H1 (cell line): Measurements from ENCODE around the gene MRFAP1. TPM values are rescaled to one million over a fixed set of nuclear protein-coding genes. Genes with fewer than 3 reads are reported as not detected.
"Not testable (repeated sequence)": the region's sequence is repeated elsewhere in the genome, so short reads cannot be mapped to it uniquely, and the experiment has no call there.

Experiments
- CTCF ChIA-PET: fragments of 300-600 bp; sonication (Branson Sonifier 250); formaldehyde crosslinking; loops from one replicate; lab custom pipeline; 2021; ENCODE audit not compliant: partially characterized antibody; lab: Charles Lee
- POLR2A ChIA-PET: fragments of 300-600 bp; sonication (Branson Sonifier 250); formaldehyde crosslinking; loops from one replicate; lab custom pipeline; 2021; ENCODE audit warnings: inconsistent platforms; ENCODE audit not compliant: partially characterized antibody; lab: Charles Lee
- DNase-seq, 2 experiments: peaks; one replicate each; pipeline versions ENCODE4 v3.0.0 to v3.0.0-alpha.2; 2010 to 2022; ENCODE audit warnings: low spot score in 2 of 2, low read depth in 1 of 2, mixed read lengths in 1 of 2
- FAIRE-seq: peaks from 2 replicates; lab custom pipeline; 2011; peaks lifted over from hg19 to GRCh38; lab: Jason Lieb, UNC
- H2AFZ ChIP-seq: 2 replicates; pipeline ENCODE4 v1.8.1; 2012; ENCODE audit warnings: low read length, inconsistent platforms
- H2AK5ac ChIP-seq: 2 replicates; pipeline ENCODE4 v1.6.1; 2013; ENCODE audit warnings: low read depth, low read length
- H2BK120ac ChIP-seq: replicated peaks from 2 replicates; pipeline ENCODE3; 2013; ENCODE audit warnings: low read depth, low read length, inconsistent platforms
- H2BK12ac ChIP-seq: 2 replicates; pipeline ENCODE4 v1.6.1; 2013; ENCODE audit warnings: low read depth, low read length
- H2BK15ac ChIP-seq: 2 replicates; pipeline ENCODE4 v1.6.1; 2013; ENCODE audit warnings: low read length
- H2BK20ac ChIP-seq: 2 replicates; pipeline ENCODE4 v1.6.1; 2013; ENCODE audit warnings: low read length
- H2BK5ac ChIP-seq: 2 replicates; pipeline ENCODE4 v1.6.1; 2013; ENCODE audit warnings: low read depth, low read length
- H3K14ac ChIP-seq: 2 replicates; pipeline ENCODE4 v1.6.1; 2013; ENCODE audit warnings: inconsistent platforms; ENCODE audit not compliant: insufficient read length
- H3K18ac ChIP-seq: 2 replicates; pipeline ENCODE4 v1.6.1; 2013; ENCODE audit warnings: low read length; ENCODE audit errors: extremely low read depth
- H3K23ac ChIP-seq: 2 replicates; pipeline ENCODE4 v1.6.1; 2013; ENCODE audit warnings: inconsistent platforms; ENCODE audit not compliant: insufficient read length
- H3K23me2 ChIP-seq: 2 replicates; pipeline ENCODE4 v1.6.1; 2013; ENCODE audit warnings: low read depth, low read length
- H3K27ac ChIP-seq: 2 replicates; pipeline ENCODE4 v1.6.1; 2011; ENCODE audit warnings: low read depth, low read length, inconsistent platforms
- H3K27me3 ChIP-seq, 4 experiments: replicated peaks in 1 of 4; 1 replicate in 1 of 4; 2 replicates in 3 of 4; pipeline versions ENCODE4 v1.6.1 to v1.8.1; 2011 to 2013; ENCODE audit warnings: low read length in 3 of 4, mild to moderate bottlenecking in 3 of 4, inconsistent platforms in 2 of 4, mixed read lengths in 2 of 4, moderate library complexity in 1 of 4; ENCODE audit not compliant: control insufficient read depth in 3 of 4, insufficient read depth in 3 of 4; ENCODE audit errors: extremely low read depth in 1 of 4
- H3K36me3 ChIP-seq, 4 experiments: 2 replicates each; pipeline versions ENCODE4 v1.6.1 to v1.8.1; 2011 to 2013; ENCODE audit warnings: mild to moderate bottlenecking in 4 of 4, low read length in 3 of 4, moderate library complexity in 2 of 4, control low read depth in 1 of 4, inconsistent platforms in 1 of 4; ENCODE audit not compliant: insufficient read depth in 4 of 4, control insufficient read depth in 2 of 4
- H3K4ac ChIP-seq: replicated peaks from 2 replicates; pipeline ENCODE3; 2013; ENCODE audit warnings: low read length, low read depth, mixed read lengths, inconsistent platforms; ENCODE audit not compliant: insufficient read length
- H3K4me1 ChIP-seq, 4 experiments: replicated peaks in 1 of 4; 1 replicate in 1 of 4; 2 replicates in 3 of 4; pipeline versions ENCODE4 v1.6.1 to v1.8.1; 2011 to 2013; ENCODE audit warnings: low read length in 3 of 4, inconsistent platforms in 2 of 4, mixed read lengths in 1 of 4; ENCODE audit not compliant: insufficient read depth in 4 of 4, control insufficient read depth in 3 of 4
- H3K4me2 ChIP-seq, 2 experiments: 2 replicates each; pipeline versions ENCODE4 v1.6.1 to v1.8.1; 2011 to 2013; ENCODE audit warnings: low read depth in 2 of 2, low read length in 2 of 2, control low read depth in 1 of 2, inconsistent platforms in 1 of 2, mild to moderate bottlenecking in 1 of 2; ENCODE audit not compliant: insufficient read depth in 1 of 2
- H3K4me3 ChIP-seq, 4 experiments: fragments of 200-600, 300-600 bp in 1 of 4; sonication (generic), shearing (Covaris generic), sonication (Bioruptor Twin) in 1 of 4; 2 replicates each; pipeline versions ENCODE4 v1.5.1 to v1.8.1; 2011 to 2016; ENCODE audit warnings: low read length in 4 of 4, low read depth in 3 of 4, control low read depth in 2 of 4, inconsistent platforms in 2 of 4, mild to moderate bottlenecking in 2 of 4, mixed read lengths in 1 of 4, moderate library complexity in 1 of 4; ENCODE audit not compliant: insufficient read depth in 2 of 4; ENCODE audit errors: extremely low read depth in 1 of 4
- H3K56ac ChIP-seq: replicated peaks from 2 replicates; pipeline ENCODE3; 2013; ENCODE audit warnings: low read depth, mild to moderate bottlenecking, mixed read lengths, low read length, inconsistent platforms; ENCODE audit not compliant: insufficient read length
- H3K79me1 ChIP-seq: 2 replicates; pipeline ENCODE4 v1.6.1; 2013; ENCODE audit warnings: low read depth, low read length, control low read depth
- H3K79me2 ChIP-seq, 2 experiments: 2 replicates each; pipeline versions ENCODE4 v1.6.1 to v1.8.1; 2012 to 2013; ENCODE audit warnings: low read length in 2 of 2, mild to moderate bottlenecking in 2 of 2, inconsistent platforms in 1 of 2; ENCODE audit not compliant: insufficient read depth in 2 of 2, control insufficient read depth in 1 of 2
- H3K9ac ChIP-seq, 4 experiments: replicated peaks in 1 of 4; 1 replicate in 1 of 4; 2 replicates in 3 of 4; pipeline versions ENCODE4 v1.6.1 to v1.8.1; 2011 to 2013; ENCODE audit warnings: low read depth in 3 of 4, low read length in 3 of 4, control low read depth in 2 of 4, mild to moderate bottlenecking in 2 of 4, moderate library complexity in 2 of 4, inconsistent platforms in 1 of 4; ENCODE audit errors: extremely low read depth in 1 of 4
- H3K9me3 ChIP-seq, 2 experiments: 2 replicates each; pipeline versions ENCODE4 v1.6.1 to v1.8.1; 2012 to 2013; ENCODE audit warnings: mild to moderate bottlenecking in 2 of 2, moderate library complexity in 2 of 2, control low read depth in 1 of 2, inconsistent platforms in 1 of 2, low read depth in 1 of 2, low read length in 1 of 2, mixed read lengths in 1 of 2; ENCODE audit not compliant: insufficient read depth in 2 of 2
- H4K20me1 ChIP-seq, 2 experiments: replicated peaks in 1 of 2; 2 replicates each; pipeline versions ENCODE3 to v1.8.1; 2011 to 2013; ENCODE audit warnings: inconsistent platforms in 2 of 2, low read length in 2 of 2, mild to moderate bottlenecking in 1 of 2; ENCODE audit not compliant: insufficient read depth in 2 of 2, control insufficient read depth in 1 of 2
- H4K5ac ChIP-seq: 2 replicates; pipeline ENCODE4 v1.6.1; 2013; ENCODE audit warnings: low read length, low read depth, mixed read lengths, inconsistent platforms; ENCODE audit not compliant: insufficient read length
- H4K8ac ChIP-seq: 2 replicates; pipeline ENCODE4 v1.8.0; 2013; ENCODE audit warnings: mild to moderate bottlenecking, moderate library complexity, low read length, inconsistent platforms; ENCODE audit not compliant: insufficient read depth; ENCODE audit errors: extremely low read depth
- H4K91ac ChIP-seq: replicated peaks from 2 replicates; pipeline ENCODE3; 2013; ENCODE audit warnings: low read length, mixed read lengths, inconsistent platforms; ENCODE audit not compliant: insufficient read length
- WGBS, 2 experiments: shearing (Covaris generic) in 1 of 2; methylation state at CpG; one replicate each; pipeline versions ENCODE4 v1.1.6 to v1.1.7; 2013 to 2015; ENCODE audit warnings: low lambda C conversion rate in 2 of 2, mixed read lengths in 2 of 2, inconsistent platforms in 1 of 2, low coverage in 1 of 2, missing lambda C conversion rate in 1 of 2; ENCODE audit not compliant: insufficient replicate concordance in 2 of 2, insufficient coverage in 1 of 2, insufficient read length in 1 of 2; ENCODE audit errors: extremely low coverage in 1 of 2, missing lambda C conversion rate in 1 of 2; 5-methylcytosine and 5-hydroxymethylcytosine counted together
- polyA plus RNA-seq, 7 experiments: library from polyadenylated mRNA; depleted of rRNA in 3 of 7; stranded (reverse) in 5 of 7; unstranded in 2 of 7; fragments of >200 nt in 5 of 7; fragments of 200-250 nt in 2 of 7; gene quantifications; 1 replicate in 5 of 7; 2 replicates in 1 of 7; 4 replicates in 1 of 7; pipeline versions ENCODE4 v1.2.1 to v1.2.3, GENCODE V29; 2011 to 2013; ENCODE audit warnings: missing spikeins in 2 of 7, mixed read lengths in 2 of 7
- total RNA-seq: library from RNA; stranded (reverse); fragmentation: NEBNext Ultra II Directional; extraction: Animal tissue kit (Norgen Biotek cat#: 25700); gene quantifications from 2 replicates; pipeline ENCODE4 v1.2.1, GENCODE V29; 2021

Gene MRFAP1
- total and polyA plus RNA-seq, 2 of the 8 experiments (the other 6 are each of a cell fraction or from before 2014, with no cell fraction given) = 108 to 307 TPM

GRCh38 chr4:6628484-6628883 is 12.0 kb upstream of the MRFAP1 start:
- FAIRE-seq, H2BK20ac ChIP-seq, H4K5ac ChIP-seq, H3K4ac ChIP-seq, H4K8ac ChIP-seq, DNase-seq, H2AK5ac ChIP-seq, H3K79me1 ChIP-seq, H2AFZ ChIP-seq, H3K56ac ChIP-seq, H2BK120ac ChIP-seq, H3K4me2 ChIP-seq, H3K27ac ChIP-seq, H3K9me3 ChIP-seq, H2BK12ac ChIP-seq, H3K79me2 ChIP-seq, H2BK5ac ChIP-seq, POLR2A ChIA-PET, H3K14ac ChIP-seq, H3K4me1 ChIP-seq, H3K23ac ChIP-seq, H3K23me2 ChIP-seq, H4K91ac ChIP-seq, H3K9ac ChIP-seq, CTCF ChIA-PET, H3K18ac ChIP-seq, H3K27me3 ChIP-seq, H3K4me3 ChIP-seq, H2BK15ac ChIP-seq, H4K20me1 ChIP-seq, H3K36me3 ChIP-seq: not testable (repeated sequence)
- 100% methylated on average over 1 of the region's 1 CpG; no CpG with 5 or more reads in 1 of the 2 experiments for WGBS, 2 experiments
